ENCODE measurements around the gene QRICH2. TPM values are rescaled to one million over a fixed set of nuclear protein-coding genes. Genes with fewer than 3 reads are reported as not detected.

QRICH2 gene
- total and polyA plus RNA-seq, 3 donors from 2014 or later, result 27.0 to 43.4 (median 39.0) TPM

- Histone ChIP-seq H3K27ac (peak overlapping the region in 1 of 2 donors; percentile 76), H3K36me3 (ENCODE audit: low read depth, missing control alignments) (no peaks in the 10 kb centered on the region), H3K9me3 (no peaks in the 10 kb centered on the region), H3K4me1 (peaks cover 29% of the 10 kb centered on the region), H3K4me3 (no peak overlapping the region), H3K27me3 (no peaks in the 10 kb centered on the region)
- 88 to 98% methylated on average over 4 of the region's 4 CpGs for WGBS, 2 donors
- TF ChIP-seq CTCF (IDR thresholded peaks at IDR 0.05) (no peak), POLR2A (IDR thresholded peaks at IDR 0.05) (no peak)
- no peak for DNase-seq
- intact Hi-C loops (cut with DNase I; ENCODE audit: low total_unique reads), result no loop called here
Observed at GRCh38 chr17:76267051-76267576, 41.0 kb downstream of the QRICH2 start.

GRCh38 chr17:76266244-76266938 is 41.7 kb downstream of the QRICH2 start:
- TF ChIP-seq POLR2A (IDR thresholded peaks at IDR 0.05) (no peak), CTCF (IDR thresholded peaks at IDR 0.05) (no peak)
- no peaks in the 10 kb centered on the region for H3K27me3 ChIP-seq
- intact Hi-C loops (cut with DNase I; ENCODE audit: low total_unique reads), result no loop called here
- WGBS, 2 donors, result 3 to 5% methylated on average over 5 to 12 of the region's 12 CpGs
- H3K4me3 ChIP-seq, result peak overlapping the region; percentile 77 to 91
- H3K9me3 ChIP-seq, result no peaks in the 10 kb centered on the region
- DNase-seq, result no peak
- H3K36me3 ChIP-seq (ENCODE audit: low read depth, missing control alignments), result no peaks in the 10 kb centered on the region
- peaks cover 22% of the 10 kb centered on the region for H3K4me1 ChIP-seq
- H3K27ac ChIP-seq, result peak overlapping the region; percentile 76 to 89

GRCh38 chr17:76265624-76266243 is 42.3 kb downstream of the QRICH2 start:
- Histone ChIP-seq H3K27ac (peak overlapping the region; percentile 76 to 89), H3K4me1 (peaks cover 17% of the 10 kb centered on the region), H3K36me3 (ENCODE audit: low read depth, missing control alignments) (no peaks in the 10 kb centered on the region), H3K4me3 (peak overlapping the region; percentile 77 to 91), H3K27me3 (no peaks in the 10 kb centered on the region), H3K9me3 (no peaks in the 10 kb centered on the region)
- no peak for TF ChIP-seq CTCF (IDR thresholded peaks at IDR 0.05)
- no peak for TF ChIP-seq POLR2A (IDR thresholded peaks at IDR 0.05)
- WGBS, 2 donors, result 0 to 1% methylated on average over 13 to 74 of the region's 76 CpGs
- DNase-seq, result peak; percentile 69
- intact Hi-C loops (cut with DNase I; ENCODE audit: low total_unique reads), result no loop called here

GRCh38 chr17:76264755-76265623 is 43.1 kb downstream of the QRICH2 start, which contains the start of gene UBALD2:
Gene UBALD2, plus strand, starts transcription at chr17:76265348. Its CDS starts 158 bp downstream, at chr17:76265506.
- H3K4me1 ChIP-seq, result peaks cover 16% of the 10 kb centered on the region
- WGBS, 2 donors, result 0% methylated on average over 8 to 15 of the region's 94 CpGs
- H3K4me3 ChIP-seq, result peak within 1 kb of the TSS; percentile 77 to 91
- H3K9me3 ChIP-seq, result no peaks in the 10 kb centered on the region
- H3K36me3 ChIP-seq (ENCODE audit: low read depth, missing control alignments), result no peaks in the 10 kb centered on the region
- H3K27me3 ChIP-seq, result no peaks in the 10 kb centered on the region
- intact Hi-C loops (cut with DNase I; ENCODE audit: low total_unique reads), result no loop called here
- peak; percentile 100 for DNase-seq
- H3K27ac ChIP-seq, result peak within 1 kb of the TSS; percentile 76 to 89
- TF ChIP-seq POLR2A (IDR thresholded peaks at IDR 0.05) (no peak), CTCF (IDR thresholded peaks at IDR 0.05) (peak in 1 of 3 experiments; percentile 38)

All from testis (tissue), 3 donors.